Right lobe of liver (tissue), 6 donors: Measurements from ENCODE around the gene SH2D3A. TPM values are rescaled to one million over a fixed set of nuclear protein-coding genes. Genes with fewer than 3 reads are reported as not detected.
"Not testable (repeated sequence)": the region's sequence is repeated elsewhere in the genome, so short reads cannot be mapped to it uniquely, and the experiment has no call there.

Experiments used
- ATAC-seq, 4 donors: fragments of 200-7000 bp; cut with Tn5 transposase; one replicate each; pipeline ENCODE4 v1.9.1; 2020; ENCODE audit warnings: mild to moderate bottlenecking in 4 of 4, moderate library complexity in 4 of 4
- DNase-seq, 3 donors: peaks; one replicate each; pipeline ENCODE4 v3.0.0-alpha.2; 2020
- H3K27ac ChIP-seq, 3 donors: fragments of 200-600 bp; one replicate each; pipeline ENCODE4 v1.8.0; 2022
- H3K27me3 ChIP-seq, 2 donors: fragments of 200-600 bp; one replicate each; pipeline ENCODE4 v1.8.0; 2022
- H3K36me3 ChIP-seq, 4 donors: fragments of 200-600 bp; sonication (generic) in 1 of 4; one replicate each; pipeline versions ENCODE4 v1.5.1 to v1.8.0; 2017 to 2022; ENCODE audit warnings: control low read depth in 1 of 4
- H3K4me1 ChIP-seq, 4 donors: fragments of 200-600 bp; sonication (generic) in 1 of 4; one replicate each; pipeline versions ENCODE4 v1.5.1 to v1.8.0; 2017 to 2022; ENCODE audit warnings: control low read depth in 1 of 4
- H3K4me3 ChIP-seq, 3 donors: fragments of 200-600 bp; one replicate each; pipeline ENCODE4 v1.8.0; 2022
- H3K9me3 ChIP-seq, 4 donors: fragments of 200-600 bp; sonication (generic) in 1 of 4; one replicate each; pipeline versions ENCODE4 v1.5.1 to v1.8.0; 2017 to 2022; ENCODE audit warnings: control low read depth in 1 of 4
- POLR2A ChIP-seq: fragments of 450-650 bp; IDR thresholded peaks from one replicate; pipeline ENCODE4 v1.6.1; 2017; ENCODE audit warnings: antibody characterized with exemption, mild to moderate bottlenecking
- WGBS: methylation state at CpG from one replicate; pipeline ENCODE4 v1.1.6; 2018; ENCODE audit warnings: low coverage, low lambda C conversion rate; ENCODE audit not compliant: insufficient coverage; ENCODE audit errors: missing lambda C conversion rate; 5-methylcytosine and 5-hydroxymethylcytosine counted together
- intact Hi-C, 2 donors: fragments of 100-400 bp; cut with DNase I; formaldehyde crosslinking; loops; one replicate each; pipeline versions ENCODE4 v1.11.2 to v1.14.1; 2022
- total RNA-seq, 6 experiments: library from RNA; depleted of rRNA in 2 of 6; stranded (reverse); fragments of >200 nt in 2 of 6; fragmentation: NEBNext Ultra II Directional in 3 of 6; extraction: Animal tissue kit (Norgen Biotek cat#: 25700) in 3 of 6; gene quantifications; one replicate each; pipeline versions ENCODE4 v1.1.0 to v1.2.4, GENCODE V29; 2016 to 2023
- TF ChIP-seq, protein P1 (sequence below), 4 donors: fragments of 200-600 bp in 3 of 4; fragments of 450-650 bp in 1 of 4; IDR thresholded peaks; one replicate each; pipeline versions ENCODE4 v1.5.1 to v1.8.0; 2016 to 2022; ENCODE audit warnings: antibody characterized with exemption in 4 of 4, mild to moderate bottlenecking in 2 of 4
- donor health status: DM: no; HTN: yes; CAD: no.
- donor health status: DM: no; HTN: no; CAD: no.
- donor health status: DM: no; HTN: no; CAD: no.
- donor health status: DM: no; HTN: yes; CAD: no.
- donor health status: DM: no; HTN: yes; CAD: no.

The SH2D3A gene
- total RNA-seq, 6 experiments from 2014 or later: 0.72 to 2.3 (median 1.3) TPM

GRCh38 chr19:6710273-6711077, 56.8 kb downstream of the SH2D3A start:
- intact Hi-C loops: no loop called here
- Histone ChIP-seq H3K4me1 (peaks cover 0 to 20% (median 4%) of the 10 kb centered on the region in 4 donors), H3K36me3 (peaks cover 8 to 76% (median 48%) of the 10 kb centered on the region in 4 donors), H3K9me3 (no peaks in the 10 kb centered on the region), H3K4me3 (peak overlapping the region in 1 of 3 donors; percentile 10), H3K27me3 (no peaks in the 10 kb centered on the region), H3K27ac (peak overlapping the region in 1 of 3 donors; percentile 13)
- ATAC-seq (no peak), DNase-seq (peak in 2 of 3 donors; percentile 39 to 63)
- TF ChIP-seq POLR2A: peak; percentile 21
- TF ChIP-seq, protein P1, sequence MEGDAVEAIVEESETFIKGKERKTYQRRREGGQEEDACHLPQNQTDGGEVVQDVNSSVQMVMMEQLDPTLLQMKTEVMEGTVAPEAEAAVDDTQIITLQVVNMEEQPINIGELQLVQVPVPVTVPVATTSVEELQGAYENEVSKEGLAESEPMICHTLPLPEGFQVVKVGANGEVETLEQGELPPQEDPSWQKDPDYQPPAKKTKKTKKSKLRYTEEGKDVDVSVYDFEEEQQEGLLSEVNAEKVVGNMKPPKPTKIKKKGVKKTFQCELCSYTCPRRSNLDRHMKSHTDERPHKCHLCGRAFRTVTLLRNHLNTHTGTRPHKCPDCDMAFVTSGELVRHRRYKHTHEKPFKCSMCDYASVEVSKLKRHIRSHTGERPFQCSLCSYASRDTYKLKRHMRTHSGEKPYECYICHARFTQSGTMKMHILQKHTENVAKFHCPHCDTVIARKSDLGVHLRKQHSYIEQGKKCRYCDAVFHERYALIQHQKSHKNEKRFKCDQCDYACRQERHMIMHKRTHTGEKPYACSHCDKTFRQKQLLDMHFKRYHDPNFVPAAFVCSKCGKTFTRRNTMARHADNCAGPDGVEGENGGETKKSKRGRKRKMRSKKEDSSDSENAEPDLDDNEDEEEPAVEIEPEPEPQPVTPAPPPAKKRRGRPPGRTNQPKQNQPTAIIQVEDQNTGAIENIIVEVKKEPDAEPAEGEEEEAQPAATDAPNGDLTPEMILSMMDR (IDR thresholded peaks at IDR 0.05): no peak
- whole genome bisulfite sequencing: 43% methylated on average over 10 of the region's 30 CpGs

DNA sequence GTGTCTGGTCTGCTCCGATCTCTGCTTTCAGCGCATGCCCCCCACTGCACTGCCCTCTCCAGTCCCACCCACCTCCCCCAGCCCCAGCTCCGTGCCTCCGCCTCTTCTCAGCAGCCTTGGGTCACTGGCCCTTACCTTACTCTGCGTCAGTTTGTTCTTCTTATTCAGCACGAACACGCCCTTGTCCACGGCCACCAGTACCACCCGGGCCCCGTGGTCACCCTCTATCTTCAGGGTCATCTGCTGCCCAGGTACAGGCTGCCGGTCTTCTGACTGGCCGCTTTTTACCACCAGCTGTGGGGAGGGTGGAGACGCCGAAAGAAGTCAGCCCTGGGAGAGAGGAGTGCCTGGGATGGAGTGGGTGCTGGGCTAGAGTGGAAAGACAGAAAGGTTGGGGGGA, 57.7 kb downstream of the SH2D3A start:
- ATAC-seq (no peak), DNase-seq (peak in 2 of 3 donors; percentile 23 to 52)
- Histone ChIP-seq H3K9me3 (no peaks in the 10 kb centered on the region), H3K4me3 (no peak overlapping the region), H3K27me3 (no peaks in the 10 kb centered on the region), H3K36me3 (peaks cover 8 to 84% (median 53%) of the 10 kb centered on the region in 4 donors), H3K27ac (no peak overlapping the region), H3K4me1 (peaks cover 0 to 20% (median 4%) of the 10 kb centered on the region in 4 donors)
- TF ChIP-seq, protein P1 (IDR thresholded peaks at IDR 0.05): no peak
- no peak for TF ChIP-seq POLR2A
- 37% methylated on average over 14 of the region's 14 CpGs for WGBS
- intact Hi-C loops: no loop called here

- H3K4me3 ChIP-seq, H3K27ac ChIP-seq, ATAC-seq, intact Hi-C loops, H3K27me3 ChIP-seq, H3K9me3 ChIP-seq: not testable (repeated sequence)
- Histone ChIP-seq H3K4me1 (peaks cover 0 to 20% (median 4%) of the 10 kb centered on the region in 4 donors), H3K36me3 (peaks cover 14 to 88% (median 54%) of the 10 kb centered on the region in 4 donors)
- 80% methylated on average over 12 of the region's 12 CpGs for WGBS
- peak in 2 of 3 donors; percentile 11 to 14 for DNase-seq
These were observed 58.3 kb downstream of the SH2D3A start for GRCh38 chr19:6708913-6709312.

GRCh38 chr19:6708346-6708745, 58.9 kb downstream of the SH2D3A start:
- Histone ChIP-seq H3K4me1 (peaks cover 0 to 20% (median 4%) of the 10 kb centered on the region in 4 donors), H3K27ac (no peak overlapping the region), H3K4me3 (no peak overlapping the region), H3K27me3 (no peaks in the 10 kb centered on the region), H3K9me3 (no peaks in the 10 kb centered on the region), H3K36me3 (peaks cover 19 to 93% (median 57%) of the 10 kb centered on the region in 4 donors)
- intact Hi-C loops: no loop called here
- DNase-seq: no peak
- 67% methylated on average over 2 of the region's 3 CpGs for whole genome bisulfite sequencing
- ATAC-seq: no peak
- TF ChIP-seq POLR2A: no peak
- TF ChIP-seq, protein P1 (IDR thresholded peaks at IDR 0.05): no peak

- peaks cover 0 to 20% (median 4%) of the 10 kb centered on the region in 4 donors for H3K4me1 ChIP-seq
- TF ChIP-seq POLR2A: no peak
- TF ChIP-seq, protein P1 (IDR thresholded peaks at IDR 0.05): no peak
- no peaks in the 10 kb centered on the region for H3K9me3 ChIP-seq
- H3K4me3 ChIP-seq: no peak overlapping the region
- no peaks in the 10 kb centered on the region for H3K27me3 ChIP-seq
- intact Hi-C loops: no loop called here
- DNase-seq (peak in 2 of 3 donors; percentile 57 to 58), ATAC-seq (peak; percentile 1 to 8 (median 4))
- WGBS: 70% methylated on average over 2 of the region's 16 CpGs
- H3K27ac ChIP-seq: no peak overlapping the region
- peaks cover 20 to 93% (median 57%) of the 10 kb centered on the region in 4 donors for H3K36me3 ChIP-seq
These were observed 59.6 kb downstream of the SH2D3A start for GRCh38 chr19:6707658-6708018.
